Endothelial cell of umbilical vein (primary cell): ENCODE measurements around the gene ZBTB4. TPM values are rescaled to one million over a fixed set of nuclear protein-coding genes. Genes with fewer than 3 reads are reported as not detected.

ENCODE experiments used
- BruUV-seq: library from RNA; stranded (reverse); fragments of 400-500 nt; replicated peaks from 2 replicates; lab custom pipeline; 2021; lab: Mats Ljungman, UMichigan
- CTCF ChIA-PET: fragments of 300-600, 350-600 bp; sonication (Branson Sonifier 250); formaldehyde crosslinking; loops from one replicate; lab custom pipeline; 2021; ENCODE audit warnings: antibody characterized with exemption, inconsistent platforms; lab: Charles Lee
- POLR2A ChIA-PET: fragments of 300-600, 350-600 bp; sonication (Branson Sonifier 250); formaldehyde crosslinking; loops from one replicate; lab custom pipeline; 2021; ENCODE audit warnings: antibody characterized with exemption, inconsistent platforms; lab: Charles Lee
- DNase-seq: peaks from one replicate; pipeline ENCODE4 v3.0.0-alpha.2; 2011; ENCODE audit warnings: low read depth, low spot score
- FAIRE-seq: peaks from 2 replicates; lab custom pipeline; 2011; peaks lifted over from hg19 to GRCh38; lab: Jason Lieb, UNC
- H2AFZ ChIP-seq: 2 replicates; pipeline ENCODE4 v1.6.0; 2012; ENCODE audit warnings: low read depth, low read length, control low read depth, inconsistent platforms
- H3K27ac ChIP-seq: 2 replicates; pipeline ENCODE4 v1.5.1; 2011; ENCODE audit warnings: low read depth, mild to moderate bottlenecking, control low read depth, low read length, moderate library complexity; ENCODE audit not compliant: insufficient read depth
- H3K27me3 ChIP-seq, 2 experiments: 2 replicates each; pipeline versions ENCODE4 v1.6.0 to v1.6.1; 2011; ENCODE audit warnings: low read length in 2 of 2, mixed read lengths in 1 of 2; ENCODE audit not compliant: control insufficient read depth in 2 of 2, insufficient read depth in 2 of 2
- H3K36me3 ChIP-seq, 2 experiments: 2 replicates in 1 of 2; 3 replicates in 1 of 2; pipeline ENCODE4 v1.5.1; 2011; ENCODE audit warnings: low read length in 2 of 2, mild to moderate bottlenecking in 1 of 2, moderate library complexity in 1 of 2; ENCODE audit not compliant: control insufficient read depth in 2 of 2, insufficient read depth in 2 of 2; ENCODE audit errors: extremely low read depth in 1 of 2
- H3K4me1 ChIP-seq: 3 replicates; pipeline ENCODE4 v1.5.1; 2011; ENCODE audit warnings: mild to moderate bottlenecking, low read length; ENCODE audit not compliant: control insufficient read depth, insufficient read depth; ENCODE audit errors: extremely low read depth
- H3K4me2 ChIP-seq: 2 replicates; pipeline ENCODE4 v1.6.1; 2011; ENCODE audit warnings: low read length, control low read depth, mixed read lengths; ENCODE audit not compliant: insufficient read depth
- H3K4me3 ChIP-seq, 3 experiments: fragments of 200-600 bp in 1 of 3; sonication (generic), shearing (Covaris generic) in 1 of 3; replicated peaks in 1 of 3; 2 replicates each; pipeline ENCODE4 v1.5.1; 2011 to 2016; ENCODE audit warnings: control low read depth in 3 of 3, low read length in 3 of 3, mild to moderate bottlenecking in 2 of 3, inconsistent platforms in 1 of 3, low read depth in 1 of 3, moderate library complexity in 1 of 3; ENCODE audit not compliant: insufficient read depth in 1 of 3
- H3K79me2 ChIP-seq: 2 replicates; pipeline ENCODE4 v1.6.0; 2012; ENCODE audit warnings: low read length, inconsistent platforms; ENCODE audit not compliant: control insufficient read depth, insufficient read depth
- H3K9ac ChIP-seq: replicated peaks from 2 replicates; pipeline ENCODE3; 2011; ENCODE audit warnings: low read length, control low read depth; ENCODE audit not compliant: insufficient read depth; ENCODE audit errors: extremely low read depth
- H3K9me1 ChIP-seq: replicated peaks from 3 replicates; pipeline ENCODE4 v1.6.0; 2011; ENCODE audit warnings: mild to moderate bottlenecking, low read length; ENCODE audit not compliant: control insufficient read depth, insufficient read depth; ENCODE audit errors: extremely low read depth
- H3K9me3 ChIP-seq: replicated peaks from 2 replicates; pipeline ENCODE4 v1.5.1; 2012; ENCODE audit warnings: low read length, inconsistent platforms; ENCODE audit not compliant: control insufficient read depth, insufficient read depth
- H4K20me1 ChIP-seq: replicated peaks from 2 replicates; pipeline ENCODE3; 2011; ENCODE audit warnings: mild to moderate bottlenecking, low read length; ENCODE audit not compliant: control insufficient read depth, insufficient read depth; ENCODE audit errors: extremely low read depth
- CTCF ChIP-seq, 2 donors: IDR thresholded peaks; 1 replicate in 1 of 2; 2 replicates in 1 of 2; pipeline ENCODE4 v1.5.1; 2011; ENCODE audit warnings: low read length in 2 of 2, mild to moderate bottlenecking in 2 of 2, moderate library complexity in 2 of 2, control low read depth in 1 of 2, inconsistent platforms in 1 of 2, low read depth in 1 of 2; ENCODE audit not compliant: insufficient read depth in 1 of 2; ENCODE audit errors: extremely low read depth in 1 of 2
- EZH2 ChIP-seq: IDR thresholded peaks from 2 replicates; pipeline ENCODE4 v1.6.1; 2012; ENCODE audit warnings: borderline replicate concordance, low read depth, mild to moderate bottlenecking, moderate library complexity, low read length, inconsistent platforms; ENCODE audit not compliant: severe bottlenecking
- FOS ChIP-seq: IDR thresholded peaks from 2 replicates; pipeline ENCODE4 v1.6.1; 2011; ENCODE audit warnings: mild to moderate bottlenecking, low read length, moderate library complexity, borderline replicate concordance; ENCODE audit not compliant: insufficient read depth
- GATA2 ChIP-seq: IDR thresholded peaks from 2 replicates; pipeline ENCODE4 v1.7.0; 2011; ENCODE audit warnings: low read depth, mild to moderate bottlenecking, moderate library complexity, mixed read lengths, low read length; ENCODE audit not compliant: insufficient read length, insufficient read depth
- JUN ChIP-seq: IDR thresholded peaks from 2 replicates; pipeline ENCODE4 v1.6.1; 2011; ENCODE audit warnings: borderline replicate concordance, low read depth; ENCODE audit not compliant: insufficient read length, insufficient read depth
- MYC ChIP-seq: IDR thresholded peaks from one replicate; pipeline ENCODE4 v1.6.1; 2011; ENCODE audit warnings: mild to moderate bottlenecking, low read depth, low read length
- POLR2A ChIP-seq: IDR thresholded peaks from 2 replicates; pipeline ENCODE4 v1.6.1; 2012; ENCODE audit warnings: low read depth, mild to moderate bottlenecking, control low read depth, low read length
- POLR2AphosphoS5 ChIP-seq: IDR thresholded peaks from 2 replicates; pipeline ENCODE4 v1.6.1; 2012; ENCODE audit warnings: low read depth, mild to moderate bottlenecking, control low read depth, low read length, moderate library complexity; ENCODE audit not compliant: insufficient read depth
- dilution Hi-C: fragments of 300-500 bp; cut with MboI; formaldehyde crosslinking; loops from one replicate; pipeline ENCODE4 v1.15.0; 2019; ENCODE audit warnings: low sequenced_read_pairs; ENCODE audit not compliant: extremely low pct_ligation_motif_present
- intact Hi-C: fragments of 100-400 bp; cut with micrococcal nuclease; formaldehyde crosslinking; loops from one replicate; pipeline ENCODE4 v1.10.0; 2022
- polyA plus RNA-seq, 4 experiments: library from polyadenylated mRNA; depleted of rRNA in 3 of 4; stranded (reverse) in 3 of 4; unstranded in 1 of 4; fragments of >200 nt; gene quantifications; 2 replicates each; pipeline versions ENCODE4 v1.2.1 to v1.2.3, GENCODE V29; 2011 to 2012; ENCODE audit warnings: missing spikeins in 1 of 4
- total RNA-seq: library from RNA; stranded (reverse); gene quantifications from 2 replicates; pipeline ENCODE4 v1.2.3, GENCODE V29; 2021
- TF ChIP-seq, protein P1 (sequence below): IDR thresholded peaks from 2 replicates; pipeline ENCODE4 v1.6.1; 2011; ENCODE audit not compliant: insufficient read depth, insufficient read length

Gene ZBTB4
- total and polyA plus RNA-seq, 2 donors (not counting 3 experiments of a cell fraction or from before 2014, with no cell fraction given): 15.1 to 26.5 TPM

DNA sequence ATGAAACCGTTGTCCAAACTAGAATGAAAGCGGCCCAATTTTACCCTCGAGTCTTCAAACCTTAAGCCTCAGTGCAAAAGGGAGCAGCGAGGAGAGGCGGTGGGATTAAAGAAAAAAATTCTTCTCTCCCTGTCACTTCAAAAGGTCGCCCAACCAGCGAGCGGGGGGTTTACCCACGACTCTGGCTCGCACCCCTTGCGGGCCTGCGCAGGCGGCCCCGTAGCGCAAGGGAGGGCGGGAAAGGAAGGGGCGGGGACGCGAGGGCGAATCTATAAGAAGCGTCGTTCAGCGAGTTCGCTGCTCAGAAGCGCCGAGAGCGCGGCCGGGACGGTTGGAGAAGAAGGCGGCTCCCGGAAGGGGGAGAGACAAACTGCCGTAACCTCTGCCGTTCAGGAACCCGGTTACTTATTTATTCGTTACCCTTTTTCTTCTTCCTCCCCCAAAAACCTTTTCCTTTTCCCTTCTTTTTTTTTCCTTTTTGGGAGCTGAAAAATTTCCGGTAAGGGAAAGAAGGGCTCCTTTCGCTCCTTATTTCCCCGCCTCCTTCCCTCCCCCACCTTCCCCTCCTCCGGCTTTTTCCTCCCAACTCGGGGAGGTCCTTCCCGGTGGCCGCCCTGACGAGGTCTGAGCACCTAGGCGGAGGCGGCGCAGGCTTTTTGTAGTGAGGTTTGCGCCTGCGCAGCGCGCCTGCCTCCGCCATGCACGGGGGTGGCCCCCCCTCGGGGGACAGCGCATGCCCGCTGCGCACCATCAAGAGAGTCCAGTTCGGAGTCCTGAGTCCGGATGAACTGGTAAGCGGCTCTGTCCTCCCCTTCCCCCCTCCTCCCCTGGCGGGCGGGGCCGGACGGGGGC, 4.9 kb upstream of the ZBTB4 start, which contains the start of gene POLR2A:
POLR2A (plus strand) TSS at position 300 of the 852 bp plus-strand sequence.
- Histone ChIP-seq H2AFZ (peak within 1 kb of the TSS; percentile 90), H3K4me3 (peak within 1 kb of the TSS; percentile 45 to 88 (median 76)), H3K36me3 (no peaks in the 10 kb centered on the region), H3K27me3 (no peaks in the 10 kb centered on the region), H4K20me1 (peaks cover 4% of the 10 kb centered on the region), H3K9ac (peak within 1 kb of the TSS; percentile 99), H3K4me2 (peak within 1 kb of the TSS; percentile 96), H3K9me3 (no peaks in the 10 kb centered on the region), H3K9me1 (no peaks in the 10 kb centered on the region), H3K79me2 (peaks cover 41% of the 10 kb centered on the region), H3K4me1 (peaks cover 28% of the 10 kb centered on the region), H3K27ac (peak within 1 kb of the TSS; percentile 100)
- ChIA-PET CTCF (interaction anchor here (0.7 to 2.1 kb wide), 5 partner anchors 18 to 128 kb away, joined by 3 to 7 read pairs (median 4); partner anchors contain the start of gene TMEM102), POLR2A (interaction anchor here (0.6 to 2.4 kb wide), 16 partner anchors 8 to 134 kb away, joined by 3 to 8 read pairs (median 5); partner anchors contain the start of genes TMEM102, TMEM256 and TNFSF13)
- DNase-seq (peak; percentile 99), FAIRE-seq (peak; percentile 94)
- BruUV-seq: TSS peak; percentile 42
- dilution Hi-C loops: no loop called here
- intact Hi-C loops: loop anchor here (1.0 to 10.0 kb wide), 8 partner anchors 13 to 201 kb away; partner anchors contain the start of genes MPDU1, PLSCR3, SENP3 and TMEM102
- TF ChIP-seq MYC: peak; percentile 49
- TF ChIP-seq POLR2A: peak; percentile 100
- TF ChIP-seq POLR2AphosphoS5: peak; percentile 100
- TF ChIP-seq EZH2: no peak
- TF ChIP-seq CTCF (IDR thresholded peaks at IDR 0.05; ENCODE audit: extremely low read depth in 1 of 2, insufficient read depth in 1 of 2, low read depth in 1 of 2, low read length in 2 of 2): no peak
- no peak for TF ChIP-seq JUN
- TF ChIP-seq, protein P1, sequence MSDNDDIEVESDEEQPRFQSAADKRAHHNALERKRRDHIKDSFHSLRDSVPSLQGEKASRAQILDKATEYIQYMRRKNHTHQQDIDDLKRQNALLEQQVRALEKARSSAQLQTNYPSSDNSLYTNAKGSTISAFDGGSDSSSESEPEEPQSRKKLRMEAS: peak; percentile 53
- TF ChIP-seq FOS: peak; percentile 4
- TF ChIP-seq GATA2: no peak
